Glutamatergic neuron (in vitro differentiated cells): ENCODE results near the gene MPHOSPH6. TPM values are rescaled to one million over a fixed set of nuclear protein-coding genes. Genes with fewer than 3 reads are reported as not detected.

Source experiments
- DNase-seq: peaks from one replicate; pipeline ENCODE4 v3.0.0; 2022
- H3K27ac Mint-ChIP-seq: one replicate; pipeline ENCODE4 v1.8.0; 2020; ENCODE audit warnings: mild to moderate bottlenecking, mixed read lengths, inconsistent platforms; ENCODE audit not compliant: unreplicated experiment
- H3K27me3 Mint-ChIP-seq: one replicate; pipeline ENCODE4 v1.8.0; 2020; ENCODE audit warnings: mild to moderate bottlenecking, moderate library complexity, mixed read lengths, inconsistent platforms; ENCODE audit not compliant: unreplicated experiment
- H3K36me3 Mint-ChIP-seq: one replicate; pipeline ENCODE4 v1.8.0; 2020; ENCODE audit warnings: mild to moderate bottlenecking, mixed read lengths, inconsistent platforms; ENCODE audit not compliant: unreplicated experiment
- H3K4me1 Mint-ChIP-seq: one replicate; pipeline ENCODE4 v1.8.0; 2020; ENCODE audit warnings: mild to moderate bottlenecking, low read depth, mixed read lengths, inconsistent platforms; ENCODE audit not compliant: unreplicated experiment
- H3K4me3 Mint-ChIP-seq: one replicate; pipeline ENCODE4 v1.8.0; 2020; ENCODE audit warnings: mild to moderate bottlenecking, mixed read lengths, inconsistent platforms; ENCODE audit not compliant: unreplicated experiment
- H3K9me3 Mint-ChIP-seq: one replicate; pipeline ENCODE4 v1.8.0; 2020; ENCODE audit warnings: mild to moderate bottlenecking, moderate library complexity, mixed read lengths, inconsistent platforms; ENCODE audit not compliant: unreplicated experiment
- CTCF ChIP-seq: fragments of 200-600 bp; sonication (generic); IDR thresholded peaks from one replicate; pipeline ENCODE4 v1.5.0; 2021; ENCODE audit not compliant: partially characterized antibody, unreplicated experiment
- total RNA-seq: library from RNA; stranded (reverse); fragmentation: NEBNext Ultra II Directional; extraction: Animal tissue kit (Norgen Biotek cat#: 25700); gene quantifications from one replicate; pipeline ENCODE4 v1.2.1, GENCODE V29; 2021; ENCODE audit not compliant: unreplicated experiment

MPHOSPH6 gene
- total RNA-seq, 1 donor from 2014 or later, result 37.2 TPM

GRCh38 chr16:82108100-82108499 is 61.9 kb downstream of the MPHOSPH6 start:
- H3K27me3 Mint-ChIP-seq, result no peaks in the 10 kb centered on the region
- H3K27ac Mint-ChIP-seq, result no peak overlapping the region
- no peaks in the 10 kb centered on the region for H3K36me3 Mint-ChIP-seq
- H3K4me1 Mint-ChIP-seq, result no peaks in the 10 kb centered on the region
- no peak overlapping the region for H3K4me3 Mint-ChIP-seq
- no peaks in the 10 kb centered on the region for H3K9me3 Mint-ChIP-seq
- no peak for TF ChIP-seq CTCF
- DNase-seq, result no peak

DNA sequence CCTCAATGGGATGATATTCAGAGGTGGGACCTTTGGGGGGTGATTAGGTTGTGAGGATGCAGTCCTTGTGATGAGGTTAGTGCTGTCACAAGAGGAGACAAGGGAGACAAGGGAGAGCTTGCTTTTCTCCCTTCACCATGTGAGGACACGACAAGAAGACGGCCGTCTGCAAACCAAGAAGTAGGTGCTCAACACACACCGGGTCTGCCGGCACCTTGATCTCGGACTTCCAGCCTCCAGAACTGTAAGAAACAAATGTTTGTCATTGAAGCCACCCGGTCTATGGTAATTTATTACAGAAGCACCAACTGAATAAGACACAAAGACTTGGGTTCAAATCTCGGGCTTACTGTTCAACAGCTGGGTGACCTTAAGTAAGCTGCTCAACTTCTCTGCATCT is 64.9 kb downstream of the MPHOSPH6 start:
- Mint-ChIP-seq H3K27ac (no peak overlapping the region), H3K9me3 (no peaks in the 10 kb centered on the region), H3K36me3 (no peaks in the 10 kb centered on the region), H3K4me1 (no peaks in the 10 kb centered on the region), H3K27me3 (no peaks in the 10 kb centered on the region), H3K4me3 (no peak overlapping the region)
- no peak for TF ChIP-seq CTCF
- no peak for DNase-seq

Other genes with a start within 250 kb of the MPHOSPH6 start
- gene SDR42E1, start 158.8 kb downstream of the MPHOSPH6 start, total RNA-seq, result 0.20 TPM
- gene HSD17B2, start 135.0 kb downstream of the MPHOSPH6 start, total RNA-seq, result not detected